Epithelial cell of esophagus (primary cell): ENCODE data around the gene ATAD3A.

ENCODE experiments used
- DNase-seq: peaks from one replicate; pipeline ENCODE4 v3.0.0; 2010; ENCODE audit warnings: low read depth
- H3K4me3 ChIP-seq: 2 replicates; pipeline ENCODE4 v1.5.1; 2011; ENCODE audit warnings: mild to moderate bottlenecking, low read length, control low read depth
- CTCF ChIP-seq: IDR thresholded peaks from 2 replicates; pipeline ENCODE4 v1.5.1; 2011; ENCODE audit warnings: low read depth, mild to moderate bottlenecking, low read length, control low read depth, inconsistent platforms; ENCODE audit not compliant: insufficient read depth; ENCODE audit errors: missing control alignments

Gene ATAD3A

GRCh38 chr1:1559066-1559465 lies 47.1 kb downstream of the ATAD3A start:
- H3K4me3 ChIP-seq = no peak overlapping the region
- TF ChIP-seq CTCF = no peak

GRCh38 chr1:1560178-1560577 lies 48.2 kb downstream of the ATAD3A start:
- no peak overlapping the region for H3K4me3 ChIP-seq
- no peak for TF ChIP-seq CTCF

More at GRCh38 chr1:1559066-1559465, 47.1 kb downstream of the ATAD3A start:
- no peak for DNase-seq

GRCh38 chr1:1561801-1562470 lies 50.0 kb downstream of the ATAD3A start:
- no peak overlapping the region for H3K4me3 ChIP-seq
- TF ChIP-seq CTCF = no peak
- DNase-seq = no peak

More at GRCh38 chr1:1560178-1560577, 48.2 kb downstream of the ATAD3A start:
- DNase-seq = no peak

- no peak overlapping the region for H3K4me3 ChIP-seq
- DNase-seq = no peak
- TF ChIP-seq CTCF = no peak
Observed at GRCh38 chr1:1562556-1563195, 50.7 kb downstream of the ATAD3A start.

- no peak overlapping the region for H3K4me3 ChIP-seq
- no peak for DNase-seq
- TF ChIP-seq CTCF = no peak
Observed at GRCh38 chr1:1563688-1564087, 51.7 kb downstream of the ATAD3A start.

GRCh38 chr1:1564268-1564667 lies 52.3 kb downstream of the ATAD3A start:
- H3K4me3 ChIP-seq = no peak overlapping the region
- no peak for DNase-seq
- TF ChIP-seq CTCF = no peak

GRCh38 chr1:1565340-1565739 lies 53.4 kb downstream of the ATAD3A start:
- no peak overlapping the region for H3K4me3 ChIP-seq
- DNase-seq = no peak
- TF ChIP-seq CTCF = no peak
